Neural cell (in vitro differentiated cells): Measurements from ENCODE around the gene HEXIM2. TPM values are rescaled to one million over a fixed set of nuclear protein-coding genes. Genes with fewer than 3 reads are reported as not detected.

Experiments
- H2AFZ ChIP-seq: fragments of 200-600, 300-800 bp; sonication (generic), shearing (Covaris generic); 2 replicates; pipeline ENCODE4 v1.6.0; 2014; ENCODE audit warnings: low read depth, mild to moderate bottlenecking, antibody characterized with exemption, low read length, moderate library complexity
- H3F3A ChIP-seq: fragments of 200-600 bp; shearing (Covaris generic); 2 replicates; pipeline ENCODE4 v1.6.1; 2016; ENCODE audit warnings: mild to moderate bottlenecking, moderate library complexity, mixed read lengths, antibody characterized with exemption, low read length; ENCODE audit not compliant: insufficient read depth, poor library complexity, severe bottlenecking
- H3K27ac ChIP-seq: fragments of 200-600, 300-800 bp; sonication (generic), shearing (Covaris generic); 2 replicates; pipeline ENCODE4 v1.5.1; 2014; ENCODE audit warnings: mild to moderate bottlenecking, low read length, moderate library complexity
- H3K27me3 ChIP-seq: fragments of 300-800, 200-600 bp; sonication (generic), shearing (Covaris generic); 2 replicates; pipeline ENCODE4 v1.6.0; 2014; ENCODE audit warnings: mild to moderate bottlenecking, low read depth, low read length, moderate library complexity; ENCODE audit not compliant: insufficient read depth
- H3K36me3 ChIP-seq: fragments of 300-800, 200-600 bp; sonication (generic), shearing (Covaris generic); 2 replicates; pipeline ENCODE4 v1.5.1; 2014; ENCODE audit warnings: mild to moderate bottlenecking, antibody characterized with exemption, low read length, moderate library complexity; ENCODE audit not compliant: insufficient read depth
- H3K4me2 ChIP-seq: fragments of 300-800, 200-600 bp; sonication (generic), shearing (Covaris generic); 2 replicates; pipeline ENCODE4 v1.6.0; 2014; ENCODE audit warnings: mild to moderate bottlenecking, low read length
- H3K4me3 ChIP-seq: fragments of 300-800, 200-600 bp; sonication (generic), shearing (Covaris generic); 2 replicates; pipeline ENCODE4 v1.5.1; 2014; ENCODE audit warnings: mild to moderate bottlenecking, low read length, moderate library complexity
- H3K79me2 ChIP-seq: fragments of 200-600 bp; shearing (Covaris generic); replicated peaks from 2 replicates; pipeline ENCODE4 v1.6.0; 2014; ENCODE audit warnings: mild to moderate bottlenecking, low read length, moderate library complexity; ENCODE audit not compliant: insufficient read depth
- H3K9ac ChIP-seq: fragments of 300-800, 200-600 bp; sonication (generic), shearing (Covaris generic); 2 replicates; pipeline ENCODE4 v1.6.1; 2016; ENCODE audit warnings: mild to moderate bottlenecking, low read length, mixed read lengths
- H3K9me2 ChIP-seq: fragments of 200-600 bp; shearing (Covaris generic); 2 replicates; pipeline ENCODE4 v1.6.1; 2016; ENCODE audit warnings: mild to moderate bottlenecking, low read length, mixed read lengths; ENCODE audit not compliant: insufficient read depth
- H3K9me3 ChIP-seq: fragments of 200-600, 300-800 bp; sonication (generic), shearing (Covaris generic); 2 replicates; pipeline ENCODE4 v1.6.1; 2016; ENCODE audit warnings: mild to moderate bottlenecking, mixed run types, low read length, moderate library complexity, mixed read lengths
- H4K20me1 ChIP-seq: fragments of 200-600 bp; shearing (Covaris generic); 2 replicates; pipeline ENCODE4 v1.6.1; 2016; ENCODE audit warnings: mild to moderate bottlenecking, mixed run types; ENCODE audit not compliant: insufficient read depth
- EP300 ChIP-seq: fragments of 450-650 bp; conservative IDR thresholded peaks from 2 replicates; pipeline ENCODE4 v1.6.1; 2014; ENCODE audit warnings: antibody characterized with exemption, mild to moderate bottlenecking, moderate library complexity; ENCODE audit not compliant: poor library complexity, severe bottlenecking
- EZH2 ChIP-seq: fragments of 200-600, 300-800 bp; shearing (Covaris generic), sonication (generic); IDR thresholded peaks from 2 replicates; pipeline ENCODE4 v1.6.1; 2014; ENCODE audit warnings: antibody characterized with exemption, low read length, borderline replicate concordance, mild to moderate bottlenecking; ENCODE audit not compliant: insufficient read depth, poor library complexity, severe bottlenecking
- MXI1 ChIP-seq: fragments of 450-650 bp; conservative IDR thresholded peaks from 2 replicates; pipeline ENCODE4 v1.6.1; 2014; ENCODE audit warnings: antibody characterized with exemption, mild to moderate bottlenecking; ENCODE audit not compliant: poor library complexity, severe bottlenecking
- POLR2AphosphoS5 ChIP-seq: IDR thresholded peaks from 2 replicates; pipeline ENCODE4 v1.6.1; 2012
- RAD21 ChIP-seq: fragments of 450-650 bp; conservative IDR thresholded peaks from 2 replicates; pipeline ENCODE4 v1.6.1; 2014; ENCODE audit warnings: antibody characterized with exemption, mild to moderate bottlenecking, moderate library complexity
- SMC3 ChIP-seq: fragments of 450-650 bp; conservative IDR thresholded peaks from 2 replicates; pipeline ENCODE4 v1.6.1; 2014; ENCODE audit warnings: antibody characterized with exemption, mild to moderate bottlenecking, moderate library complexity; ENCODE audit not compliant: poor library complexity
- TAF1 ChIP-seq: IDR thresholded peaks from 2 replicates; pipeline ENCODE4 v1.6.1; 2012; ENCODE audit warnings: low read depth
- polyA plus RNA-seq: library from polyadenylated mRNA; depleted of rRNA; stranded (reverse); fragments of >200 nt; gene quantifications from 2 replicates; pipeline ENCODE4 v1.2.3, GENCODE V29; 2014
- TF ChIP-seq, protein P1 (sequence below): fragments of 450-650 bp; IDR thresholded peaks from 2 replicates; pipeline ENCODE4 v1.5.1; 2014; ENCODE audit warnings: antibody characterized with exemption, mild to moderate bottlenecking, moderate library complexity; ENCODE audit not compliant: poor library complexity, severe bottlenecking
- TF ChIP-seq, protein P2 (sequence below): IDR thresholded peaks from 2 replicates; pipeline ENCODE4 v1.6.1; 2012; ENCODE audit warnings: borderline replicate concordance

HEXIM2 gene
- polyA plus RNA-seq, 1 donor from 2014 or later = 13.9 TPM

DNA sequence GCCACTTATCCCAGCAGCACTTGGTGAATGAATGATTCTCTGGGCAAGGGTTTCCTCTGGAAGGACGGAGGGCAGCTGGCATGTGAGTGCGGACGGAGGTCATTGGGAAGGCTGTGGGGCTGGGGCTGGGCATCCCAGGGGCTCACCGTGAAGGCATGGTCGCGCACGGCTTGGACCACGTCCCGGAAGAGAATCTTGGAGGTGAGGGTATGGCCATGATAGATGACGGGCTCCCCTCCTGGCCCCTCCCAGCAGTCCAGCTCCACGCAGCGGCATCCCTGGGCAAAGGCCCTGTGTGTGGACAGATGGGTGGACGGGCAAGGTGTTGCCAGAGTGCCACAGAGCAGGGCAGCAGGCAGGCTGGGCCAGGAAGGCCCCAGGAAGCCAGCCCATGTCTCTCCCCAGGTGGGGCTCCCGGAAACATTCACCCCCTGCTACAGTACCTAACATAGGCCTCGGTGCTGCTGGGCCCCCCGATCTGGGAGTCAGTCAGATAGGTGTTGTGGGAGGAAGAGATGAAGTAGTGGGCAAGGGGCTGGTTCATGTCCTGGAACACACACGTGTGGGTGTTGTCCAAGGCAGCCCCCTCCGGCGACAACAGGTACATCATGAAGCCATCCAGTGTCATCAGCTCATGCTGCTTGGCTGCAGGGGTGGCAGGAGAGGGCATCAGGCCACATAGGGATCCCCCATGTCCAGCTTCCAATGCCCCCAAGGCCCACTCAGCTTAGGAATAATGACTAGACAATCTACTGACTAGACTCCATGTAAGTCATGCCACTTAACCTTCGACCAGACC lies 43.6 kb upstream of the HEXIM2 start:
- TF ChIP-seq EP300 (no peak), SMC3 (no peak)
- TF ChIP-seq, protein P1, sequence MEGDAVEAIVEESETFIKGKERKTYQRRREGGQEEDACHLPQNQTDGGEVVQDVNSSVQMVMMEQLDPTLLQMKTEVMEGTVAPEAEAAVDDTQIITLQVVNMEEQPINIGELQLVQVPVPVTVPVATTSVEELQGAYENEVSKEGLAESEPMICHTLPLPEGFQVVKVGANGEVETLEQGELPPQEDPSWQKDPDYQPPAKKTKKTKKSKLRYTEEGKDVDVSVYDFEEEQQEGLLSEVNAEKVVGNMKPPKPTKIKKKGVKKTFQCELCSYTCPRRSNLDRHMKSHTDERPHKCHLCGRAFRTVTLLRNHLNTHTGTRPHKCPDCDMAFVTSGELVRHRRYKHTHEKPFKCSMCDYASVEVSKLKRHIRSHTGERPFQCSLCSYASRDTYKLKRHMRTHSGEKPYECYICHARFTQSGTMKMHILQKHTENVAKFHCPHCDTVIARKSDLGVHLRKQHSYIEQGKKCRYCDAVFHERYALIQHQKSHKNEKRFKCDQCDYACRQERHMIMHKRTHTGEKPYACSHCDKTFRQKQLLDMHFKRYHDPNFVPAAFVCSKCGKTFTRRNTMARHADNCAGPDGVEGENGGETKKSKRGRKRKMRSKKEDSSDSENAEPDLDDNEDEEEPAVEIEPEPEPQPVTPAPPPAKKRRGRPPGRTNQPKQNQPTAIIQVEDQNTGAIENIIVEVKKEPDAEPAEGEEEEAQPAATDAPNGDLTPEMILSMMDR = no peak
- Histone ChIP-seq H3K27me3 (no peaks in the 10 kb centered on the region), H4K20me1 (no peaks in the 10 kb centered on the region), H3K27ac (no peak overlapping the region), H3K36me3 (no peaks in the 10 kb centered on the region), H3K9me2 (no peaks in the 10 kb centered on the region), H3K4me3 (no peak overlapping the region), H3K9me3 (no peaks in the 10 kb centered on the region), H2AFZ (no peak overlapping the region), H3K9ac (no peak overlapping the region), H3K4me2 (no peak overlapping the region), H3K79me2 (no peaks in the 10 kb centered on the region), H3F3A (no peaks in the 10 kb centered on the region)

DNA sequence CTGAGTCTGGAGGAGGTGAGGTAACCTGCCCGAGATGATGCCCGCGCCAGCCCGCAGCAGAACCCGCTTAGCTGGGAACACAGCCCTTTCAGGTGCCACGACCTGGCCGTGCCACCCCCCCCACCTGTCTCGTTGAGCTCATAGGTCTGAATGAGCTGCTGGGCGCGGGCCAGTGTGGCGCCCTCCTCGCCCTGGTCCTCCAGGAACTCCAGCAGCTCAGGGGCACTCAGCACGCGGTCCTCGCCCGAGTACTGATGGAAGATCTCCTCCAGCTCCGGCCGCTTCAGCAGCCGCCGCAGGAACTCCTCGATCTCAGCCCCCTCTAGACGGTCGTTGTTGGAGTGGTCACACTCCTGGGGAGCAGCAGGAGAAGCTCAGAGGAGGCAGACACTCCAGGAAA lies 43.0 kb upstream of the HEXIM2 start:
- Histone ChIP-seq H3K4me3 (no peak overlapping the region), H3K27me3 (no peaks in the 10 kb centered on the region), H3K36me3 (no peaks in the 10 kb centered on the region), H3K27ac (no peak overlapping the region), H3F3A (no peaks in the 10 kb centered on the region), H4K20me1 (no peaks in the 10 kb centered on the region), H3K79me2 (no peaks in the 10 kb centered on the region), H3K9me3 (no peaks in the 10 kb centered on the region), H3K9me2 (no peaks in the 10 kb centered on the region), H3K9ac (no peak overlapping the region), H2AFZ (no peak overlapping the region), H3K4me2 (no peak overlapping the region)
- TF ChIP-seq TAF1 (no peak), SMC3 (no peak), EZH2 (no peak), POLR2AphosphoS5 (no peak), RAD21 (no peak), MXI1 (no peak), EP300 (no peak)
- TF ChIP-seq, protein P2, sequence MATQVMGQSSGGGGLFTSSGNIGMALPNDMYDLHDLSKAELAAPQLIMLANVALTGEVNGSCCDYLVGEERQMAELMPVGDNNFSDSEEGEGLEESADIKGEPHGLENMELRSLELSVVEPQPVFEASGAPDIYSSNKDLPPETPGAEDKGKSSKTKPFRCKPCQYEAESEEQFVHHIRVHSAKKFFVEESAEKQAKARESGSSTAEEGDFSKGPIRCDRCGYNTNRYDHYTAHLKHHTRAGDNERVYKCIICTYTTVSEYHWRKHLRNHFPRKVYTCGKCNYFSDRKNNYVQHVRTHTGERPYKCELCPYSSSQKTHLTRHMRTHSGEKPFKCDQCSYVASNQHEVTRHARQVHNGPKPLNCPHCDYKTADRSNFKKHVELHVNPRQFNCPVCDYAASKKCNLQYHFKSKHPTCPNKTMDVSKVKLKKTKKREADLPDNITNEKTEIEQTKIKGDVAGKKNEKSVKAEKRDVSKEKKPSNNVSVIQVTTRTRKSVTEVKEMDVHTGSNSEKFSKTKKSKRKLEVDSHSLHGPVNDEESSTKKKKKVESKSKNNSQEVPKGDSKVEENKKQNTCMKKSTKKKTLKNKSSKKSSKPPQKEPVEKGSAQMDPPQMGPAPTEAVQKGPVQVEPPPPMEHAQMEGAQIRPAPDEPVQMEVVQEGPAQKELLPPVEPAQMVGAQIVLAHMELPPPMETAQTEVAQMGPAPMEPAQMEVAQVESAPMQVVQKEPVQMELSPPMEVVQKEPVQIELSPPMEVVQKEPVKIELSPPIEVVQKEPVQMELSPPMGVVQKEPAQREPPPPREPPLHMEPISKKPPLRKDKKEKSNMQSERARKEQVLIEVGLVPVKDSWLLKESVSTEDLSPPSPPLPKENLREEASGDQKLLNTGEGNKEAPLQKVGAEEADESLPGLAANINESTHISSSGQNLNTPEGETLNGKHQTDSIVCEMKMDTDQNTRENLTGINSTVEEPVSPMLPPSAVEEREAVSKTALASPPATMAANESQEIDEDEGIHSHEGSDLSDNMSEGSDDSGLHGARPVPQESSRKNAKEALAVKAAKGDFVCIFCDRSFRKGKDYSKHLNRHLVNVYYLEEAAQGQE = no peak
- TF ChIP-seq, protein P1 = no peak
